Embryonic facial prominence (tissue), 1 donor: ENCODE results near the gene AKT1.
A peak's percentile ranks its signal among the peaks of the same experiment; 100 is the strongest.
"Not testable (repeated sequence)": the region's sequence is repeated elsewhere in the genome, so short reads cannot be mapped to it uniquely, and the experiment has no call there.

Experiments
- DNase-seq: peaks from one replicate; pipeline ENCODE4 v3.0.0-alpha.2; 2016; ENCODE audit errors: extremely low spot score

AKT1 gene

GRCh38 chr14:104818714-104819161, 23.2 kb upstream of the AKT1 start:
- DNase-seq = no peak

GRCh38 chr14:104817930-104818713, 22.6 kb upstream of the AKT1 start:
- DNase-seq = no peak

GRCh38 chr14:104816616-104816884, 21.0 kb upstream of the AKT1 start:
- DNase-seq = no peak

- not testable (repeated sequence) for DNase-seq
These were observed 19.2 kb upstream of the AKT1 start for GRCh38 chr14:104814701-104815100.

- no peak for DNase-seq
These were observed 17.7 kb upstream of the AKT1 start for GRCh38 chr14:104813286-104813685.

- no peak for DNase-seq
These were observed 14.8 kb upstream of the AKT1 start for GRCh38 chr14:104810316-104810715.

- no peak for DNase-seq
These were observed 12.9 kb upstream of the AKT1 start for GRCh38 chr14:104808456-104808855.

GRCh38 chr14:104806625-104807465, 11.3 kb upstream of the AKT1 start:
- no peak for DNase-seq

GRCh38 chr14:104805941-104806624, 10.5 kb upstream of the AKT1 start:
- DNase-seq = no peak

GRCh38 chr14:104805326-104805678, 9.8 kb upstream of the AKT1 start:
- no peak for DNase-seq

- no peak for DNase-seq
These were observed 9.2 kb upstream of the AKT1 start for GRCh38 chr14:104804481-104805325.

- DNase-seq = no peak
These were observed 8.4 kb upstream of the AKT1 start for GRCh38 chr14:104803912-104804410.

- DNase-seq = no peak
These were observed 7.8 kb upstream of the AKT1 start for GRCh38 chr14:104803280-104803911.

GRCh38 chr14:104802394-104803184, 7.0 kb upstream of the AKT1 start:
- DNase-seq = no peak

- DNase-seq = no peak
These were observed 6.2 kb upstream of the AKT1 start for GRCh38 chr14:104801520-104802393.

GRCh38 chr14:104800771-104801519, 5.4 kb upstream of the AKT1 start, which contains the start of gene ZBTB42:
TSS of gene ZBTB42 (plus strand) at chr14:104801101. CDS start at chr14:104801198, 97 bp downstream.
- DNase-seq = peak; percentile 37

GRCh38 chr14:104800015-104800770, 4.6 kb upstream of the AKT1 start:
- peak; percentile 58 for DNase-seq
